Right forelimb (tissue), 1 donor: ENCODE results near the gene CLEC7A.

ENCODE experiments used
- DNase-seq: peaks from one replicate; pipeline ENCODE4 v3.0.0-alpha.2; 2018

The CLEC7A gene

DNA sequence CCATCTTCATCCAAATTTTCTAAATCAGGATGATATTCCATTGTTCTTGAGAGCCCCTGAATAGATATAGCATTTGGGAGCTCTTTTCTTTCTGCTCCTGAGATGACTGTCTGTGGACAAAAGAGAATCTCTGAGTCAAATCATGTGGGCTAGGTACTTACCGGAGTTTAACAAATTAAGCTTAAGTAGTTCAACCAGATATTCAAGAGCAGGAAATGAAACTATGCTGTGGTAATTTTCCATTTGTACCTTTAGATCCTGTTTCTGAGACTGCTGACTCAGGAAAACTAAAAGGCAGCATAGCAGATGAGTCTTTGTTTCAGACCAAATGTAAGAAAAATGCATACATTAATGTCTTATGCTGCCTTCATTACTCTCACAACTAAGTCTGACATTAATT is at the start of gene CLEC7A:
TSS of gene CLEC7A (minus strand) at position 158 of the 400 bp plus-strand sequence. CDS start at position 41, 117 bp downstream.
- no peak for DNase-seq

DNA sequence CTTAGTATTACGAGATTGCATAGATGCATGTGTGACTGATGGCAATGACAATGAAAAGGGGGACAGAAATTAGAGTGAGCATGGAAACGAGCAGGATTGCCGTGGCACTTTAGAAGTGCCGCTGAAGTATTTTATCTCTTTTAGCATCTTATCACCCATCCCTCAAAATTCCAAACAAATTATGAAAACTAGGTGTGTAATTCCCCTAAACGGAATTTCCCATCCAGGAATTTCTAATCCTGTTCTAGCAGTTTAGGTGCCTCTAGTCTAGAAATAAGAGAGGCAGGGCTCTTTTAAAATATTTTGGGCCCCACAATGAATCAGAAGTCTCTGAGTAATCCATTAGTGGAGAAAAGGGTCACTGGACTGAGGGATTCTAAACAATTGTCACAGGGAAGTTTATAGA is 49.8 kb upstream of the CLEC7A start:
- no peak for DNase-seq

- no peak for DNase-seq
Observed at GRCh38 chr12:10178821-10179220, 48.8 kb upstream of the CLEC7A start, which contains the start of gene TMEM52B. Gene TMEM52B, plus strand, starts transcription at chr12:10179032. Its CDS starts 543 bp downstream, at chr12:10179575.

GRCh38 chr12:10175846-10176636 is 46.0 kb upstream of the CLEC7A start:
- DNase-seq, result no peak

- no peak for DNase-seq
Observed at GRCh38 chr12:10174986-10175614, 45.1 kb upstream of the CLEC7A start.

- DNase-seq, result no peak
Observed at GRCh38 chr12:10171973-10172728, 42.2 kb upstream of the CLEC7A start, which contains the start of gene OLR1. Gene OLR1, minus strand, starts transcription at chr12:10172132. Its CDS starts 55 bp downstream, at chr12:10172077.

GRCh38 chr12:10170216-10170615 is 40.2 kb upstream of the CLEC7A start:
- DNase-seq, result no peak

GRCh38 chr12:10169104-10169503 is 39.1 kb upstream of the CLEC7A start:
- DNase-seq, result no peak

DNA sequence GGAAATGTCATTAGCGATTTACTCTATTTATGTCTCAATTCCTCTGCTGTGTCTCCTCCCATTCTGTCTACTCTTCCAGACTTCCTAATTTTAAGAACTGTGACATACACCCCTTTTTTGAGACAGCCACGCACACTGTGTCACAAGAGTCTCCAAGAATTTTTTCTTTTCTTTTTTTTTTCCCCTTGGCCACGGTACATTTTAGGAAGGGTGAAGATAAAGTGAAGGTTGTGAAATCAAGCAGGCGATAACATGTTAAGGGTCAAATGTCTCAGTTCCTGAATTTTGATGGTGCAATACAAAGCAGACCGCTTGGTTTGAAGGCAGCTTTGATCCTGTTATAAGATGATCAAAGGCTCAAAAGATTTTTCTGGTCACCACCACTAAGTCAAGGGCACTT is 37.6 kb upstream of the CLEC7A start:
- DNase-seq, result no peak

DNA sequence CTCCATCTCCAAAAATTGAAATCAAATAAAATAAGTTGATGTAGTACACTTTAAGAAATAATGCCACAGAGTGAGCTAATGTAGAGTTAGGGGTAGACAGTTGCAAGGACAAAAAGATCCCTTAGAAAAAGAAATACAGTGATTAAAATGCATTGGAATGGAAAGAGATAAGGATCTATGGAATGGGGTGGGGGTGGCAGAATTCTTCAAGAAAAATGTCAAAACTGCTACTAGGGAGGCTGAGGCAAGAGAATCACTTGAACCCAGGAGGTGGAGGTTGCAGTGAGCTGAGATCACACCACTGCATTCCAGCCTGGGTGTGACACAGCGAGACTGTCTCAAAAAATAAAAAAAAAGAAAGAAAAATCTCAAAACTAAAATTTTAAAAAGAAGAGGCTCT is 35.4 kb upstream of the CLEC7A start:
- DNase-seq, result no peak

DNA sequence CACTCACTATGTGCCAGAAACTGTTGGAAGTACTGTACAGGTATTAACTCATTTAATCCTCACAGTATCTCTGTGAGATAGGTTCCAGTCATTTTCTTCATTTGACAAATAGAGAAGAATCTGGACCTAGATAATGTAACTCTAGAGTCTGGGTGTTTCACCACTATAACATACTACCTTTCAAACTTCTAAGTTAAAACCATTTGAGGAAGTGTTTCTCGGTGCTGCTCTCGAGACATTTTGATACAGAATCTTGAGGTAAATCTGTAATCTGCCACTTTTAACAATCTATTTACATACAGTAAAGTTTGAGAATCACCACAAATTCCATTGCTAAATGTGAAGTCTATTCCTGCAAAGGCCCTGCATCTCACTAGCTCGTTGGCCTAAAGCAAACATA is 33.1 kb upstream of the CLEC7A start:
- no peak for DNase-seq

GRCh38 chr12:10160617-10161385 is 30.8 kb upstream of the CLEC7A start:
- DNase-seq, result no peak

GRCh38 chr12:10159280-10159679 is 29.3 kb upstream of the CLEC7A start:
- DNase-seq, result no peak

DNA sequence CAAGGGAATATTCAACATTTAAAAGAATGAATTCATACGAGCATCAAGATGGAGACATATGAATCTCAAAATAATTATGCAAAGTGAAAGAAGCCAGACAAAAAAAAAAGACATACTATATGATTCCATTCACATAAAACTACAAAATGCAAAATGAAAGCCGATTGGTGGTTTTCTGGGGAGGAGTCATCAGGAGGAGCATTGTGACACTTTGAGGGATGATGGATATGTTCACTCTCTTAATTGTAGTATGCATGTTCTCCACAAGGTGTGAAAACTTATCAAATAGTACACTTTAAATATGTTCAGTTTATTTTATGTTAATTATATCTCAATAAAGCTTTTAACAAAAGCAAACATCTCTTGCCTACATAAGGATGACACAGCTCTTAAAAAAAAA is 28.4 kb upstream of the CLEC7A start:
- no peak for DNase-seq

- DNase-seq, result no peak
Observed at GRCh38 chr12:10155966-10156365, 26.0 kb upstream of the CLEC7A start.

DNA sequence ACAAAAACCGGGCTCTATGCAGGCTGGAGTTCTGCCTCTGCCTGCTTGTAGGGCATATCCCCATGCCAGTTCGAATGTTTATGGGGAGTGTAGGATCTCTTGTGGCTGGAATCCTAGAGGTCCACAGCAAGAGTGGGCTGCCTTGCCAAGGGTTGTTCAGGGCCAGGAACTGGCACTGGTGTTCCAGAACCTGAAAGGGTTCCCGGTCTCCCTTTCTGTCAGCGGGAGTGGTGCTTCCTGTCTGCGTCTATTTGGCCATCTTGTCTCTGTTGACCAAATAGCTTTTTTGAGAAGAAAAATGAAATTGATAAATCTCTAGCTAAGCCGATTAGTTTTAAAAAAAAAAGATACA is 24.1 kb upstream of the CLEC7A start:
- no peak for DNase-seq

DNA sequence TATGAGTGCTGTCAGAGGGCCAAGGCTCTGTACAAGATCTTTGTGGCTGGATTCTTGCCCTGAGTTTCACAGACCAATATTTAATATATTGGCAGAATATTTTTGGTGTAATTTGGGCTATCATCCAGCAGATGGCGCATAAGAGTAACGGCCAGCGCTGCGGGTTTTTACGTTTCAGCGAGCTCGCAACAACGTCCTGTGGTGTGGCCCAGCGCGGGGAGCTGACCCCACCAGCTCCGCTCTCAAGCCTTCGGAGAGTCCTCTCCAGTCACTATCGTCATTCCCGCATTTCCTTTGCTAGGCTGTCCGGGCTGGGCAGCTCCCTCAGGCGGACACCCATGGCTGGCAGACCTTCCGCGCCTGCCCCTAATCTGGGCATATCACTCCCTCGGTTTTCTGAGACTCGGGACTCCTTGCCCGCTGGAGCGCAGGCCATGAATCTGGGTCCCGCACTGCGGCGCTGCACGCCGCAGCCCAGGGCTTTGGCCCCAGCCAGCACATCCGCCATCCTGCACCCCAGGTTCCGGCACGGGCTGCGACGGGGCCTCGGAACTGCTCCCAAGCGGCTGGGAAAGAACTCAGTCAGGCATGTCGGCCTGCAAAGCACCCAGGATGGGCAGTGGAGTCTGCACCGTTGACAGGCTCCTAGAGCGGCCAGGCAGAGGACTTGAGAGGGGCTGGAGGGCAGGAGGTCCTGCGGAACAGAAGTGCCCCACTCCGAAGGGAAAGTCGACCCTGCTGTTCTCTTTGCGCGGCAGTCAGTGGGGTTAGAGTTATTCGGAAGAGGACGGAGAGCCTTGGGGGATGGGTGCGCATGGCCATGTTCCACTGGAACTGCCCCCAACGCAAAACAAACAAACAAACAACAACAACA is 23.5 kb upstream of the CLEC7A start:
- peak; percentile 82 for DNase-seq

DNA sequence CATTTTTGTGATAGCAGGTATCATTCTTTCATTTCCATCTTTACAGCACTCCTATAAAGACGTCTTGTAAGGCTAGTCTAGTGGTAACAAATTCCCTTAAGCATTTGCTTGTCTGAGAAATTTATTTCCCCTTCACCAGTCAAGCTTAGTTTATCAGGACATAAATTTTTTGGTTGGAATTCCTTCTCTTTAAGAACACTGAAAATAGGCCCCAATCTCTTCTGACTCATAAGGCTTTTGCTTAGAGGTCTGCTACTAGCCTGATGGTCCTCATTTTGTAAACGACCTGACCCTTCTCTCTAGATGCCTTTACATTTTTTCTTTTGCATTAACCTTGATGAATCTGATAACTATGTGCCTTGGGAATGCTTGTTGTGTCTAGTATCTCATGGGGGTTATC is 21.6 kb upstream of the CLEC7A start:
- DNase-seq, result no peak

DNA sequence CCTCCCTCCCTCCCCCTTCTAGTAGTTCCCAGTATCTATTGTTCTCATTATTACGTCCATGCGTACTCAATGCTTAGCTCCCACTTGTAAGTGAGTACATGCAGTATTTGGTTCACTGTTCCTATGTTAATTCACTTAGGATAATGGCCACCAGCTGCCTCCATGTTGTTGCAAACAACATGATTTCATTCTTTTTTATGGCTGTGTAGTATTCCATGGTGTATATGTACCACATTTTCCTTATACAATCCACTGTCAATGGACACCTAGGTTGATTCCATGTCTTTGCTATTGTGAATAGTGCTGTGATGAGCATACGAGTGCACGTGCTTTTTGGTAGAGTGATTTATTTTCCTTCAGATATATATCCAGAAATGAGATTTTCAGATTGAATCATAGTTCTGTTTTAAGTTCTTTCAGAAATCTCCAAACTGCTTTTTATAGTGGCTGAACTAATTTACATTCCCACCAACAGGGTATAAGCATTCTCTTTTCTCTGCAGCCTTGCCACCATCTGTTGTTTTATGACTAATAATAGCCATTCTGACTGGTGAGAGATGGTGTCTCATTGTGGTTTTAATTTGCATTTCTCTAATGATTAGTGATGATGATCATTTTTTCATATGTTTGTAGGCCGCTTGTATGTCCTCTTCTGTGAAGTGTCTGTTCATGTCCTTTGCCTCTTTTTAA is 17.9 kb upstream of the CLEC7A start:
- no peak for DNase-seq

DNA sequence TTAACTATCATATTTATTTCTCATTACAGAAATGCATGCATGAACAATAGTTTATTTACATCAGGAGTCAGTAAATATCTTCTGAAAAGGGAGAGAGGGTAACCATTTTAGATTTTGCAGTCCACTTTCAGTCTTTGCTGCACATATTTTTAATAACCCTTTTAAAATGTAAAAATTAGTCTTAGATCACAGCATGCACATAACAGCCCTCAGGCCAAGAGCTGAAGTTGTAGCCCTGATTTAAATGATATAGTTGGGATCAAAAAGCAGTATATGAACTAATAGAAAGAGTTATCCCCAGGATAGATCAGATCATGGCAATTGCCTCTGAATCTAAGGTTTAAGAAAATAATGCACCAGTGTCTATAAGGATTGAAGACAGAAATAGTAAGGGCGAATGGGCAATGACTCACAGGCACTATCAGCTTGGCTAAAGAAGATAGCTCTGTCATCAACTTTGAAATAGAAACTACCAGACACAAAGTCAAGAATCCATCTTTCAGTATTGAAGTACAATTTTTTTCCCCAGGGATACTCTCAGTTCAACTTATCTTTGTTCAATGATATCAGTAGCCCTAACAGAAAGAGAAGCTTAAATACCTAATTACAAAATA is 13.1 kb upstream of the CLEC7A start:
- DNase-seq, result no peak

- DNase-seq, result peak; percentile 64
Observed at GRCh38 chr12:10140001-10140400, 10.0 kb upstream of the CLEC7A start.
